Caco-2 (cell line): ENCODE measurements around the gene SLC39A11. TPM values are rescaled to one million over a fixed set of nuclear protein-coding genes. Genes with fewer than 3 reads are reported as not detected.

ENCODE experiments used
- BruUV-seq: library from RNA; stranded (reverse); fragments of 400-500 nt; replicated peaks from 2 replicates; lab custom pipeline; 2021; lab: Mats Ljungman, UMichigan
- CTCF ChIA-PET: fragments of 300-600 bp; sonication (Branson Sonifier 250); formaldehyde crosslinking; loops from one replicate; lab custom pipeline; 2022; ENCODE audit warnings: antibody characterized with exemption; lab: Charles Lee
- POLR2A ChIA-PET: fragments of 300-600 bp; sonication (Branson Sonifier 250); formaldehyde crosslinking; loops from one replicate; lab custom pipeline; 2022; ENCODE audit warnings: antibody characterized with exemption; lab: Charles Lee
- DNase-seq, 2 experiments: peaks; one replicate each; pipeline versions ENCODE4 v3.0.0 to v3.0.0-alpha.2; 2020 to 2022
- H3K27me3 ChIP-seq: replicated peaks from 2 replicates; pipeline ENCODE4 v1.6.0; 2011; ENCODE audit warnings: low read length; ENCODE audit not compliant: control insufficient read depth, insufficient read depth
- H3K36me3 ChIP-seq: 2 replicates; pipeline ENCODE4 v1.5.1; 2011; ENCODE audit warnings: low read length; ENCODE audit not compliant: control insufficient read depth, insufficient read depth
- H3K4me1 ChIP-seq: fragments of 250-450 bp; sonication (Bioruptor Pico); 2 replicates; pipeline ENCODE4 v1.5.1; 2020; ENCODE audit warnings: mild to moderate bottlenecking
- H3K4me3 ChIP-seq: 2 replicates; pipeline ENCODE4 v1.5.1; 2011; ENCODE audit warnings: low read depth, mild to moderate bottlenecking, control low read depth, low read length
- H3K9me3 ChIP-seq: fragments of 250-450 bp; sonication (Bioruptor Pico); 2 replicates; pipeline ENCODE4 v1.5.1; 2020; ENCODE audit warnings: mild to moderate bottlenecking, moderate library complexity
- H3K27ac Mint-ChIP-seq: one replicate; pipeline ENCODE4 v1.8.0; 2022; ENCODE audit warnings: mixed read lengths; ENCODE audit not compliant: unreplicated experiment
- H3K27me3 Mint-ChIP-seq: one replicate; pipeline ENCODE4 v1.8.0; 2022; ENCODE audit warnings: mixed read lengths; ENCODE audit not compliant: insufficient read depth, unreplicated experiment
- H3K36me3 Mint-ChIP-seq: one replicate; pipeline ENCODE4 v1.8.0; 2022; ENCODE audit warnings: mild to moderate bottlenecking, mixed read lengths; ENCODE audit not compliant: insufficient read depth, unreplicated experiment
- H3K4me1 Mint-ChIP-seq: one replicate; pipeline ENCODE4 v1.8.0; 2022; ENCODE audit warnings: low read depth, mixed read lengths; ENCODE audit not compliant: unreplicated experiment
- H3K4me3 Mint-ChIP-seq: one replicate; pipeline ENCODE4 v1.8.0; 2022; ENCODE audit warnings: mild to moderate bottlenecking, moderate library complexity, mixed read lengths; ENCODE audit not compliant: unreplicated experiment
- H3K9me3 Mint-ChIP-seq: one replicate; pipeline ENCODE4 v1.8.0; 2022; ENCODE audit warnings: mixed read lengths; ENCODE audit not compliant: unreplicated experiment
- CTCF ChIP-seq, 2 experiments: fragments of 200-600 bp in 1 of 2; IDR thresholded peaks; 1 replicate in 1 of 2; 2 replicates in 1 of 2; pipeline versions ENCODE4 v1.5.1 to v1.8.0; 2011 to 2022; ENCODE audit warnings: antibody characterized with exemption in 1 of 2, control low read depth in 1 of 2, inconsistent platforms in 1 of 2, low read depth in 1 of 2, low read length in 1 of 2, mild to moderate bottlenecking in 1 of 2, moderate library complexity in 1 of 2; ENCODE audit not compliant: insufficient read depth in 1 of 2, severe bottlenecking in 1 of 2, unreplicated experiment in 1 of 2
- intact Hi-C: fragments of 100-400 bp; cut with micrococcal nuclease; formaldehyde crosslinking; loops from one replicate; pipeline ENCODE4 v1.10.0; 2022; ENCODE audit not compliant: unreplicated experiment
- total RNA-seq: library from RNA; stranded (reverse); gene quantifications from 2 replicates; pipeline ENCODE4 v1.2.3, GENCODE V29; 2022

Gene SLC39A11
- total RNA-seq, 1 experiment from 2014 or later, result 26.4 TPM

GRCh38 chr17:72707881-72708280 is 384.6 kb downstream of the SLC39A11 start:
- H3K27me3 ChIP-seq, result no peaks in the 10 kb centered on the region
- BruUV-seq, result no TSS peak
- ChIA-PET POLR2A (no interaction called here), CTCF (no interaction called here)
- Mint-ChIP-seq H3K4me3 (no peak overlapping the region), H3K4me1 (no peaks in the 10 kb centered on the region), H3K27ac (no peak overlapping the region), H3K27me3 (no peaks in the 10 kb centered on the region), H3K9me3 (peaks cover 16% of the 10 kb centered on the region), H3K36me3 (no peaks in the 10 kb centered on the region)
- H3K4me1 ChIP-seq, result peaks cover 3% of the 10 kb centered on the region; the same call in 1 of the 2 replicates
- no peaks in the 10 kb centered on the region for H3K36me3 ChIP-seq
- H3K9me3 ChIP-seq, result peaks cover 5% of the 10 kb centered on the region; the same call in 1 of the 2 replicates
- intact Hi-C loops, result no loop called here
- TF ChIP-seq CTCF (IDR thresholded peaks at IDR 0.05; ENCODE audit: insufficient read depth in 1 of 2, low read depth in 1 of 2, low read length in 1 of 2, severe bottlenecking in 1 of 2, unreplicated experiment in 1 of 2), result no peak
- no peak for DNase-seq
- H3K4me3 ChIP-seq, result no peak overlapping the region

GRCh38 chr17:72706396-72706981 is 386.0 kb downstream of the SLC39A11 start:
- no peaks in the 10 kb centered on the region for H3K27me3 ChIP-seq
- ChIA-PET POLR2A (no interaction called here), CTCF (interaction anchor here (1.2 kb wide), 1 partner anchor 149 kb away, joined by 4 read pairs; no protein-coding TSS in a partner anchor)
- no peak for TF ChIP-seq CTCF (IDR thresholded peaks at IDR 0.05; ENCODE audit: insufficient read depth in 1 of 2, low read depth in 1 of 2, low read length in 1 of 2, severe bottlenecking in 1 of 2, unreplicated experiment in 1 of 2)
- Mint-ChIP-seq H3K36me3 (no peaks in the 10 kb centered on the region), H3K27ac (no peak overlapping the region), H3K9me3 (peaks cover 16% of the 10 kb centered on the region), H3K4me1 (no peaks in the 10 kb centered on the region), H3K27me3 (no peaks in the 10 kb centered on the region), H3K4me3 (no peak overlapping the region)
- H3K9me3 ChIP-seq, result peaks cover 5% of the 10 kb centered on the region; the same call in 1 of the 2 replicates
- no peak for DNase-seq
- BruUV-seq, result no TSS peak
- no peaks in the 10 kb centered on the region for H3K36me3 ChIP-seq
- intact Hi-C loops, result no loop called here
- peaks cover 3% of the 10 kb centered on the region; the same call in 1 of the 2 replicates for H3K4me1 ChIP-seq
- no peak overlapping the region for H3K4me3 ChIP-seq

GRCh38 chr17:72705905-72706395 is 386.5 kb downstream of the SLC39A11 start:
- no peak for DNase-seq
- POLR2A ChIA-PET, result no interaction called here
- peaks cover 13% of the 10 kb centered on the region for H3K9me3 Mint-ChIP-seq
- H3K36me3 Mint-ChIP-seq, result no peaks in the 10 kb centered on the region
- H3K4me3 Mint-ChIP-seq, result no peak overlapping the region
- Histone ChIP-seq H3K27me3 (no peaks in the 10 kb centered on the region), H3K9me3 (peaks cover under 1% of the 10 kb centered on the region; the same call in 1 of the 2 replicates), H3K36me3 (no peaks in the 10 kb centered on the region), H3K4me1 (peaks cover 3% of the 10 kb centered on the region; the same call in 1 of the 2 replicates), H3K4me3 (no peak overlapping the region)
- intact Hi-C loops, result no loop called here
- no TSS peak for BruUV-seq
- CTCF ChIA-PET, result interaction anchor here (1.2 kb wide), 1 partner anchor 149 kb away, joined by 4 read pairs; no protein-coding TSS in a partner anchor
- no peak overlapping the region for H3K27ac Mint-ChIP-seq
- H3K27me3 Mint-ChIP-seq, result no peaks in the 10 kb centered on the region
- H3K4me1 Mint-ChIP-seq, result no peaks in the 10 kb centered on the region
- TF ChIP-seq CTCF (IDR thresholded peaks at IDR 0.05; ENCODE audit: insufficient read depth in 1 of 2, low read depth in 1 of 2, low read length in 1 of 2, severe bottlenecking in 1 of 2, unreplicated experiment in 1 of 2), result no peak
